ENCODE results near the gene COL4A1.

DNA sequence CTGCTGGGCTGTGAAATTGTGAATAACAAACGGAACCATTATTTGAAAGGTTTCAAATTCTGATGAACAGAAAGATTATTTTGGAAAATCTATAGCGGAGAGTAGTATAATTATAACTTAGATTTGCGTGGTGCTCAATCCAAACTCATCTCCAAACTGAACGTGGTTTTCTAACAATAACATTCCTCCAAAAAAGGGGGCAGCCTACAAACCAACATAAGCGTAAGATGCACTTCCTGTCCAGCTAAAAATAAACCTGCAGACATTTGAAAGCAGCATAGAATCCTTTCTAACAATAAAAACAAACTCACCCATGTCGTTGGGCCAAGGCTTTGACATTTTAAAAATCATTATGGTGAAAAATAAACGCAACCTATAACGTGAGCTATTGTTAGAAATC, 178.4 kb downstream of the COL4A1 start:
- TF ChIP-seq, protein P1, sequence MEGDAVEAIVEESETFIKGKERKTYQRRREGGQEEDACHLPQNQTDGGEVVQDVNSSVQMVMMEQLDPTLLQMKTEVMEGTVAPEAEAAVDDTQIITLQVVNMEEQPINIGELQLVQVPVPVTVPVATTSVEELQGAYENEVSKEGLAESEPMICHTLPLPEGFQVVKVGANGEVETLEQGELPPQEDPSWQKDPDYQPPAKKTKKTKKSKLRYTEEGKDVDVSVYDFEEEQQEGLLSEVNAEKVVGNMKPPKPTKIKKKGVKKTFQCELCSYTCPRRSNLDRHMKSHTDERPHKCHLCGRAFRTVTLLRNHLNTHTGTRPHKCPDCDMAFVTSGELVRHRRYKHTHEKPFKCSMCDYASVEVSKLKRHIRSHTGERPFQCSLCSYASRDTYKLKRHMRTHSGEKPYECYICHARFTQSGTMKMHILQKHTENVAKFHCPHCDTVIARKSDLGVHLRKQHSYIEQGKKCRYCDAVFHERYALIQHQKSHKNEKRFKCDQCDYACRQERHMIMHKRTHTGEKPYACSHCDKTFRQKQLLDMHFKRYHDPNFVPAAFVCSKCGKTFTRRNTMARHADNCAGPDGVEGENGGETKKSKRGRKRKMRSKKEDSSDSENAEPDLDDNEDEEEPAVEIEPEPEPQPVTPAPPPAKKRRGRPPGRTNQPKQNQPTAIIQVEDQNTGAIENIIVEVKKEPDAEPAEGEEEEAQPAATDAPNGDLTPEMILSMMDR (IDR thresholded peaks at IDR 0.05; ENCODE audit: low read length) = no peak
- TF ChIP-seq EZH2 (IDR thresholded peaks at IDR 0.05; ENCODE audit: borderline replicate concordance, low read length) = no peak

Data from OCI-LY1 (cell line).